ENCODE data around the gene TAS1R3.

- TF ChIP-seq CTCF (IDR thresholded peaks at IDR 0.05; ENCODE audit: insufficient read depth, low read length, poor library complexity, severe bottlenecking) (no peak), EZH2phosphoT487 (conservative IDR thresholded peaks at IDR 0.05; ENCODE audit: low read length) (no peak)
These were observed 29.6 kb downstream of the TAS1R3 start for GRCh38 chr1:1360506-1361169.

All from SU-DHL-6 (cell line).